Activated CD4-positive, alpha-beta T cell treated with anti-CD3 and anti-CD28 coated beads, Interleukin-2, amount 10 ng/mL, durations not matched to agents 7 days and 5 days (primary cell): ENCODE data around the gene OSBPL1A. TPM values are rescaled to one million over a fixed set of nuclear protein-coding genes. Genes with fewer than 3 reads are reported as not detected.

Experiments used
- CTCF ChIA-PET: fragments of 350-600 bp; sonication (Branson Sonifier 250); formaldehyde crosslinking; loops from one replicate; lab custom pipeline; 2021; ENCODE audit warnings: antibody characterized with exemption; lab: Charles Lee
- POLR2A ChIA-PET: fragments of 350-600 bp; sonication (Branson Sonifier 250); formaldehyde crosslinking; loops from one replicate; lab custom pipeline; 2021; ENCODE audit warnings: antibody characterized with exemption; lab: Charles Lee
- DNase-seq: peaks from one replicate; pipeline ENCODE4 v3.0.0-alpha.2; 2020
- H3K27ac Mint-ChIP-seq: one replicate; pipeline ENCODE4 v1.8.0; 2021; ENCODE audit warnings: mild to moderate bottlenecking, moderate library complexity, mixed read lengths
- H3K27me3 Mint-ChIP-seq: one replicate; pipeline ENCODE4 v1.8.0; 2021; ENCODE audit warnings: mixed read lengths
- H3K36me3 Mint-ChIP-seq: one replicate; pipeline ENCODE4 v1.8.0; 2021; ENCODE audit warnings: low read depth, mixed read lengths
- H3K4me1 Mint-ChIP-seq: one replicate; pipeline ENCODE4 v1.8.0; 2021; ENCODE audit warnings: mixed read lengths
- H3K4me3 Mint-ChIP-seq: one replicate; pipeline ENCODE4 v1.8.0; 2021; ENCODE audit warnings: mild to moderate bottlenecking, moderate library complexity, mixed read lengths
- H3K9me3 Mint-ChIP-seq: one replicate; pipeline ENCODE4 v1.8.0; 2021; ENCODE audit warnings: mixed read lengths
- total RNA-seq, 2 experiments: library from RNA; stranded (reverse); gene quantifications; one replicate each; pipeline ENCODE4 v1.2.3, GENCODE V29; 2021

The OSBPL1A gene
- total RNA-seq, 2 experiments from 2014 or later = 1.00 to 1.4 TPM

- Mint-ChIP-seq H3K9me3 (no peaks in the 10 kb centered on the region), H3K36me3 (no peaks in the 10 kb centered on the region), H3K27ac (no peak overlapping the region), H3K4me1 (no peaks in the 10 kb centered on the region), H3K4me3 (no peak overlapping the region), H3K27me3 (peaks cover 2% of the 10 kb centered on the region)
- CTCF ChIA-PET = no interaction called here
- no peak for DNase-seq
- POLR2A ChIA-PET = no interaction called here
Measured at GRCh38 chr18:24196764-24197163, 200.9 kb downstream of the OSBPL1A start.

GRCh38 chr18:24195296-24196053, 202.1 kb downstream of the OSBPL1A start:
- Mint-ChIP-seq H3K27me3 (peaks cover 7% of the 10 kb centered on the region), H3K36me3 (no peaks in the 10 kb centered on the region), H3K9me3 (no peaks in the 10 kb centered on the region), H3K4me1 (no peaks in the 10 kb centered on the region), H3K27ac (no peak overlapping the region), H3K4me3 (no peak overlapping the region)
- ChIA-PET POLR2A (no interaction called here), CTCF (no interaction called here)
- DNase-seq = no peak

GRCh38 chr18:24190590-24190989, 207.0 kb downstream of the OSBPL1A start:
- H3K27ac Mint-ChIP-seq = no peak overlapping the region
- CTCF ChIA-PET = no interaction called here
- H3K36me3 Mint-ChIP-seq = no peaks in the 10 kb centered on the region
- H3K27me3 Mint-ChIP-seq = peaks cover 12% of the 10 kb centered on the region
- POLR2A ChIA-PET = no interaction called here
- DNase-seq = no peak
- no peak overlapping the region for H3K4me3 Mint-ChIP-seq
- no peaks in the 10 kb centered on the region for H3K9me3 Mint-ChIP-seq
- H3K4me1 Mint-ChIP-seq = no peaks in the 10 kb centered on the region

- no peaks in the 10 kb centered on the region for H3K9me3 Mint-ChIP-seq
- DNase-seq = no peak
- CTCF ChIA-PET = no interaction called here
- H3K4me1 Mint-ChIP-seq = no peaks in the 10 kb centered on the region
- H3K4me3 Mint-ChIP-seq = no peak overlapping the region
- H3K36me3 Mint-ChIP-seq = no peaks in the 10 kb centered on the region
- POLR2A ChIA-PET = no interaction called here
- no peak overlapping the region for H3K27ac Mint-ChIP-seq
- peaks cover 12% of the 10 kb centered on the region for H3K27me3 Mint-ChIP-seq
Measured at GRCh38 chr18:24189664-24190346, 207.8 kb downstream of the OSBPL1A start.

GRCh38 chr18:24189007-24189528, 208.6 kb downstream of the OSBPL1A start:
- ChIA-PET POLR2A (no interaction called here), CTCF (interaction anchor here (0.7 kb wide), 1 partner anchor 15 kb away, joined by 4 read pairs; no protein-coding TSS in a partner anchor)

GRCh38 chr18:24188120-24188519, 209.5 kb downstream of the OSBPL1A start:
- Mint-ChIP-seq H3K36me3 (no peaks in the 10 kb centered on the region), H3K4me1 (no peaks in the 10 kb centered on the region), H3K27me3 (peaks cover 10% of the 10 kb centered on the region), H3K4me3 (no peak overlapping the region), H3K9me3 (no peaks in the 10 kb centered on the region), H3K27ac (no peak overlapping the region)
- CTCF ChIA-PET = no interaction called here
- no peak for DNase-seq
- POLR2A ChIA-PET = no interaction called here

More at GRCh38 chr18:24189007-24189528, 208.6 kb downstream of the OSBPL1A start:
- Mint-ChIP-seq H3K36me3 (no peaks in the 10 kb centered on the region), H3K4me1 (no peaks in the 10 kb centered on the region), H3K27ac (no peak overlapping the region), H3K27me3 (peaks cover 12% of the 10 kb centered on the region), H3K4me3 (no peak overlapping the region), H3K9me3 (no peaks in the 10 kb centered on the region)
- DNase-seq = no peak

- Mint-ChIP-seq H3K9me3 (no peaks in the 10 kb centered on the region), H3K27me3 (peaks cover 10% of the 10 kb centered on the region), H3K4me1 (no peaks in the 10 kb centered on the region), H3K36me3 (no peaks in the 10 kb centered on the region), H3K27ac (no peak overlapping the region), H3K4me3 (no peak overlapping the region)
- no peak for DNase-seq
- CTCF ChIA-PET = no interaction called here
- POLR2A ChIA-PET = no interaction called here
Measured at GRCh38 chr18:24187689-24188088, 209.9 kb downstream of the OSBPL1A start.

GRCh38 chr18:24187049-24187448, 210.6 kb downstream of the OSBPL1A start:
- peaks cover 10% of the 10 kb centered on the region for H3K27me3 Mint-ChIP-seq
- H3K4me1 Mint-ChIP-seq = no peaks in the 10 kb centered on the region
- ChIA-PET CTCF (no interaction called here), POLR2A (no interaction called here)
- H3K4me3 Mint-ChIP-seq = no peak overlapping the region
- H3K36me3 Mint-ChIP-seq = no peaks in the 10 kb centered on the region
- DNase-seq = no peak
- H3K27ac Mint-ChIP-seq = no peak overlapping the region
- H3K9me3 Mint-ChIP-seq = no peaks in the 10 kb centered on the region

- H3K4me3 Mint-ChIP-seq = no peak overlapping the region
- H3K9me3 Mint-ChIP-seq = no peaks in the 10 kb centered on the region
- CTCF ChIA-PET = interaction anchor here (0.7 to 1.1 kb wide), 2 partner anchors 11 to 63 kb away, joined by 3 to 4 read pairs; no protein-coding TSS in a partner anchor
- no peak for DNase-seq
- H3K4me1 Mint-ChIP-seq = no peaks in the 10 kb centered on the region
- H3K36me3 Mint-ChIP-seq = no peaks in the 10 kb centered on the region
- H3K27me3 Mint-ChIP-seq = peaks cover 8% of the 10 kb centered on the region
- no peak overlapping the region for H3K27ac Mint-ChIP-seq
- POLR2A ChIA-PET = no interaction called here
Measured at GRCh38 chr18:24185805-24186204, 211.8 kb downstream of the OSBPL1A start.

GRCh38 chr18:24181806-24182205, 215.8 kb downstream of the OSBPL1A start:
- H3K4me1 Mint-ChIP-seq = no peaks in the 10 kb centered on the region
- H3K36me3 Mint-ChIP-seq = no peaks in the 10 kb centered on the region
- no peak for DNase-seq
- H3K4me3 Mint-ChIP-seq = no peak overlapping the region
- H3K27me3 Mint-ChIP-seq = no peaks in the 10 kb centered on the region
- POLR2A ChIA-PET = no interaction called here
- no peak overlapping the region for H3K27ac Mint-ChIP-seq
- CTCF ChIA-PET = interaction anchor here (0.8 kb wide), 1 partner anchor 42 kb away, joined by 3 read pairs; no protein-coding TSS in a partner anchor
- H3K9me3 Mint-ChIP-seq = no peaks in the 10 kb centered on the region

GRCh38 chr18:24180048-24180447, 217.6 kb downstream of the OSBPL1A start:
- no peaks in the 10 kb centered on the region for H3K9me3 Mint-ChIP-seq
- H3K4me3 Mint-ChIP-seq = no peak overlapping the region
- no peak overlapping the region for H3K27ac Mint-ChIP-seq
- no peaks in the 10 kb centered on the region for H3K27me3 Mint-ChIP-seq
- H3K4me1 Mint-ChIP-seq = no peaks in the 10 kb centered on the region
- DNase-seq = no peak
- ChIA-PET CTCF (interaction anchor here (0.5 kb wide), 1 partner anchor 347 kb away, joined by 3 read pairs; no protein-coding TSS in a partner anchor), POLR2A (no interaction called here)
- no peaks in the 10 kb centered on the region for H3K36me3 Mint-ChIP-seq

GRCh38 chr18:24177499-24178133, 220.0 kb downstream of the OSBPL1A start:
- DNase-seq = no peak
- Mint-ChIP-seq H3K4me1 (peaks cover 5% of the 10 kb centered on the region), H3K9me3 (no peaks in the 10 kb centered on the region), H3K4me3 (no peak overlapping the region), H3K27me3 (no peaks in the 10 kb centered on the region), H3K27ac (no peak overlapping the region), H3K36me3 (no peaks in the 10 kb centered on the region)
- CTCF ChIA-PET = no interaction called here
- POLR2A ChIA-PET = no interaction called here
